ENCODE measurements around the gene YBX1. TPM values are rescaled to one million over a fixed set of nuclear protein-coding genes. Genes with fewer than 3 reads are reported as not detected.
A peak's percentile ranks its signal among the peaks of the same experiment; 100 is the strongest.

The YBX1 gene
- total and polyA plus RNA-seq, 4 donors, result 107 to 530 (median 204) TPM

DNA sequence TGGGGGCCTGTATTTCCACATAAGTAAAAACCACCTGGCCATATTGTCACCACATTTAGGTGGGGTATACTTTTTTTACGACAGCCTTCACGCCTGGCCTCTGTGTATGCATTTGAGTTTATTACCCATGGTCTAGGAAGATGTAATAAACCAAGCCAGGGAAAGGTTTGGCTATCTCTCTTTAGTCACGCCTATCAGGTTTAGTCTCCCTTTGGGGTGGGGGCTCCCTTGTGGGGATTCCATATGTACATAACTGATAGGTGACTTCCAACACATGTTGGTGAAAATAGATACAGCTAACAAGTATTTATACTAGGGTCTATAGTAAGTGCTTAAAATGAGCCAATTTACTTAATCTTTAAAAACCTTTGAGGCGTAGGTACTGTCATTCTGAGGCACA, 4.2 kb downstream of the YBX1 start:
- no peaks in the 10 kb centered on the region for H3K9me3 ChIP-seq (ENCODE audit: control insufficient read depth in 4 of 4, low read length in 3 of 4)
- H3K36me3 ChIP-seq (ENCODE audit: control insufficient read depth in 4 of 4, insufficient read depth in 3 of 4, low read depth in 1 of 4, low read length in 3 of 4), result peaks cover 0 to 8% (median 0%) of the 10 kb centered on the region in 4 donors
- DNase-seq (ENCODE audit: low spot score), result peak; percentile 40
- H3K27me3 ChIP-seq (ENCODE audit: control insufficient read depth in 4 of 4, insufficient read depth in 4 of 4, low read length in 3 of 4), result no peaks in the 10 kb centered on the region
- no peak overlapping the region for H3K9ac ChIP-seq (ENCODE audit: low read depth in 1 of 2, low read length in 2 of 2)
- TF ChIP-seq, protein P1, sequence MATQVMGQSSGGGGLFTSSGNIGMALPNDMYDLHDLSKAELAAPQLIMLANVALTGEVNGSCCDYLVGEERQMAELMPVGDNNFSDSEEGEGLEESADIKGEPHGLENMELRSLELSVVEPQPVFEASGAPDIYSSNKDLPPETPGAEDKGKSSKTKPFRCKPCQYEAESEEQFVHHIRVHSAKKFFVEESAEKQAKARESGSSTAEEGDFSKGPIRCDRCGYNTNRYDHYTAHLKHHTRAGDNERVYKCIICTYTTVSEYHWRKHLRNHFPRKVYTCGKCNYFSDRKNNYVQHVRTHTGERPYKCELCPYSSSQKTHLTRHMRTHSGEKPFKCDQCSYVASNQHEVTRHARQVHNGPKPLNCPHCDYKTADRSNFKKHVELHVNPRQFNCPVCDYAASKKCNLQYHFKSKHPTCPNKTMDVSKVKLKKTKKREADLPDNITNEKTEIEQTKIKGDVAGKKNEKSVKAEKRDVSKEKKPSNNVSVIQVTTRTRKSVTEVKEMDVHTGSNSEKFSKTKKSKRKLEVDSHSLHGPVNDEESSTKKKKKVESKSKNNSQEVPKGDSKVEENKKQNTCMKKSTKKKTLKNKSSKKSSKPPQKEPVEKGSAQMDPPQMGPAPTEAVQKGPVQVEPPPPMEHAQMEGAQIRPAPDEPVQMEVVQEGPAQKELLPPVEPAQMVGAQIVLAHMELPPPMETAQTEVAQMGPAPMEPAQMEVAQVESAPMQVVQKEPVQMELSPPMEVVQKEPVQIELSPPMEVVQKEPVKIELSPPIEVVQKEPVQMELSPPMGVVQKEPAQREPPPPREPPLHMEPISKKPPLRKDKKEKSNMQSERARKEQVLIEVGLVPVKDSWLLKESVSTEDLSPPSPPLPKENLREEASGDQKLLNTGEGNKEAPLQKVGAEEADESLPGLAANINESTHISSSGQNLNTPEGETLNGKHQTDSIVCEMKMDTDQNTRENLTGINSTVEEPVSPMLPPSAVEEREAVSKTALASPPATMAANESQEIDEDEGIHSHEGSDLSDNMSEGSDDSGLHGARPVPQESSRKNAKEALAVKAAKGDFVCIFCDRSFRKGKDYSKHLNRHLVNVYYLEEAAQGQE (IDR thresholded peaks at IDR 0.05), result no peak
- TF ChIP-seq, protein P2, sequence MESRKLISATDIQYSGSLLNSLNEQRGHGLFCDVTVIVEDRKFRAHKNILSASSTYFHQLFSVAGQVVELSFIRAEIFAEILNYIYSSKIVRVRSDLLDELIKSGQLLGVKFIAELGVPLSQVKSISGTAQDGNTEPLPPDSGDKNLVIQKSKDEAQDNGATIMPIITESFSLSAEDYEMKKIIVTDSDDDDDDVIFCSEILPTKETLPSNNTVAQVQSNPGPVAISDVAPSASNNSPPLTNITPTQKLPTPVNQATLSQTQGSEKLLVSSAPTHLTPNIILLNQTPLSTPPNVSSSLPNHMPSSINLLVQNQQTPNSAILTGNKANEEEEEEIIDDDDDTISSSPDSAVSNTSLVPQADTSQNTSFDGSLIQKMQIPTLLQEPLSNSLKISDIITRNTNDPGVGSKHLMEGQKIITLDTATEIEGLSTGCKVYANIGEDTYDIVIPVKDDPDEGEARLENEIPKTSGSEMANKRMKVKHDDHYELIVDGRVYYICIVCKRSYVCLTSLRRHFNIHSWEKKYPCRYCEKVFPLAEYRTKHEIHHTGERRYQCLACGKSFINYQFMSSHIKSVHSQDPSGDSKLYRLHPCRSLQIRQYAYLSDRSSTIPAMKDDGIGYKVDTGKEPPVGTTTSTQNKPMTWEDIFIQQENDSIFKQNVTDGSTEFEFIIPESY (IDR thresholded peaks at IDR 0.05), result no peak
- no peak for TF ChIP-seq EGR1 (IDR thresholded peaks at IDR 0.05; ENCODE audit: low read depth in 2 of 2)
- no peak for TF ChIP-seq GABPA (IDR thresholded peaks at IDR 0.05 in 1 of 2, conservative IDR thresholded peaks at IDR 0.05 in 1 of 2)
- no peak for TF ChIP-seq HNF4A (conservative IDR thresholded peaks at IDR 0.05)
- no peak for TF ChIP-seq YY1 (IDR thresholded peaks at IDR 0.05)
- TF ChIP-seq, protein P3, sequence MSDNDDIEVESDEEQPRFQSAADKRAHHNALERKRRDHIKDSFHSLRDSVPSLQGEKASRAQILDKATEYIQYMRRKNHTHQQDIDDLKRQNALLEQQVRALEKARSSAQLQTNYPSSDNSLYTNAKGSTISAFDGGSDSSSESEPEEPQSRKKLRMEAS (IDR thresholded peaks at IDR 0.05), result no peak
- H3K27ac ChIP-seq (ENCODE audit: low read depth in 1 of 2, low read length in 2 of 2), result no peak overlapping the region
- no peak overlapping the region for H3K4me3 ChIP-seq (ENCODE audit: low read depth in 1 of 3, low read length in 3 of 3)
- WGBS, result 84% methylated on average over 4 of the region's 4 CpGs
- peaks cover 7 to 37% (median 24%) of the 10 kb centered on the region in 4 donors for H3K4me1 ChIP-seq (ENCODE audit: control insufficient read depth in 4 of 4, insufficient read depth in 4 of 4, low read length in 3 of 4)

DNA sequence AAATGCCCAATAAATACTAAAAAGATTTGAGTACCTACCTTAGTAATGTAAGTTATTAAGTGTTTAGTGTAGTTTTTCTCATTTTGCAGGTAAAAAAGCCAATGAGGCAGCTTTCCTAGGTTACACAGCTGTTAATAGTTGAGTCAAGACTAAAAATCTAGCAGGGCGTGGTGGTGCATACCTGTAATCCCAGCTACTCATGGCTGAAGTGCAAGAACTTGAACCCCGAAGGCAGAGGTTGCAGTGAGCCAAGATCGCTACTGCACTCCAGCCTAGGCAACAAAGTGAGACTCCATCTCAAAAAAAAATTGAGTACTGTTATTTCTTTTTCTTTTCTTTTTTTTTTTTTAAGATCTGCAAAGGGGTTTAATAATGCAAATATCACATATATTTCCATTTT, 7.7 kb downstream of the YBX1 start:
- H3K27ac ChIP-seq (ENCODE audit: low read depth in 1 of 2, low read length in 2 of 2), result no peak overlapping the region
- no peak for DNase-seq (ENCODE audit: low spot score)
- no peaks in the 10 kb centered on the region for H3K27me3 ChIP-seq (ENCODE audit: control insufficient read depth in 4 of 4, insufficient read depth in 4 of 4, low read length in 3 of 4)
- no peak overlapping the region for H3K4me3 ChIP-seq (ENCODE audit: low read depth in 1 of 3, low read length in 3 of 3)
- H3K9ac ChIP-seq (ENCODE audit: low read depth in 1 of 2, low read length in 2 of 2), result no peak overlapping the region
- peaks cover 0 to 7% (median 3%) of the 10 kb centered on the region in 4 donors for H3K36me3 ChIP-seq (ENCODE audit: control insufficient read depth in 4 of 4, insufficient read depth in 3 of 4, low read depth in 1 of 4, low read length in 3 of 4)
- H3K9me3 ChIP-seq (ENCODE audit: control insufficient read depth in 4 of 4, low read length in 3 of 4), result no peaks in the 10 kb centered on the region
- WGBS, result 89% methylated on average over 3 of the region's 3 CpGs
- H3K4me1 ChIP-seq (ENCODE audit: control insufficient read depth in 4 of 4, insufficient read depth in 4 of 4, low read length in 3 of 4), result peaks cover 10 to 38% (median 22%) of the 10 kb centered on the region in 4 donors
- TF ChIP-seq FOXA2 (IDR thresholded peaks at IDR 0.05) (no peak), HNF4G (IDR thresholded peaks at IDR 0.05) (no peak), TAF1 (conservative IDR thresholded peaks at IDR 0.05) (no peak), EGR1 (IDR thresholded peaks at IDR 0.05; ENCODE audit: low read depth in 2 of 2) (no peak), RXRA (IDR thresholded peaks at IDR 0.05) (no peak), FOXA1 (IDR thresholded peaks at IDR 0.05) (no peak), JUND (IDR thresholded peaks at IDR 0.05) (no peak), YY1 (IDR thresholded peaks at IDR 0.05) (no peak), RAD21 (IDR thresholded peaks at IDR 0.05) (no peak), NR2F2 (IDR thresholded peaks at IDR 0.05) (no peak), GABPA (IDR thresholded peaks at IDR 0.05 in 1 of 2, conservative IDR thresholded peaks at IDR 0.05 in 1 of 2) (no peak), SP1 (IDR thresholded peaks at IDR 0.05) (no peak)
- TF ChIP-seq, protein P2 (IDR thresholded peaks at IDR 0.05), result no peak
- TF ChIP-seq, protein P4, sequence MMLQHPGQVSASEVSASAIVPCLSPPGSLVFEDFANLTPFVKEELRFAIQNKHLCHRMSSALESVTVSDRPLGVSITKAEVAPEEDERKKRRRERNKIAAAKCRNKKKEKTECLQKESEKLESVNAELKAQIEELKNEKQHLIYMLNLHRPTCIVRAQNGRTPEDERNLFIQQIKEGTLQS (IDR thresholded peaks at IDR 0.05), result no peak
- TF ChIP-seq, protein P5, sequence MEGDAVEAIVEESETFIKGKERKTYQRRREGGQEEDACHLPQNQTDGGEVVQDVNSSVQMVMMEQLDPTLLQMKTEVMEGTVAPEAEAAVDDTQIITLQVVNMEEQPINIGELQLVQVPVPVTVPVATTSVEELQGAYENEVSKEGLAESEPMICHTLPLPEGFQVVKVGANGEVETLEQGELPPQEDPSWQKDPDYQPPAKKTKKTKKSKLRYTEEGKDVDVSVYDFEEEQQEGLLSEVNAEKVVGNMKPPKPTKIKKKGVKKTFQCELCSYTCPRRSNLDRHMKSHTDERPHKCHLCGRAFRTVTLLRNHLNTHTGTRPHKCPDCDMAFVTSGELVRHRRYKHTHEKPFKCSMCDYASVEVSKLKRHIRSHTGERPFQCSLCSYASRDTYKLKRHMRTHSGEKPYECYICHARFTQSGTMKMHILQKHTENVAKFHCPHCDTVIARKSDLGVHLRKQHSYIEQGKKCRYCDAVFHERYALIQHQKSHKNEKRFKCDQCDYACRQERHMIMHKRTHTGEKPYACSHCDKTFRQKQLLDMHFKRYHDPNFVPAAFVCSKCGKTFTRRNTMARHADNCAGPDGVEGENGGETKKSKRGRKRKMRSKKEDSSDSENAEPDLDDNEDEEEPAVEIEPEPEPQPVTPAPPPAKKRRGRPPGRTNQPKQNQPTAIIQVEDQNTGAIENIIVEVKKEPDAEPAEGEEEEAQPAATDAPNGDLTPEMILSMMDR (IDR thresholded peaks at IDR 0.05; ENCODE audit: low read depth, low read length, missing input control), result no peak
- TF ChIP-seq, protein P3 (IDR thresholded peaks at IDR 0.05), result no peak

All from liver (tissue), 9 donors.